Stimulated activated CD8-positive, alpha-beta memory T cell treated with anti-CD3 and anti-CD28 coated beads, Interleukin-7, amount 100 ng/mL, for 1 hour (primary cell): ENCODE results near the gene AIFM3.

Source experiments
- DNase-seq, 2 donors: peaks; one replicate each; pipeline ENCODE4 v3.0.0-alpha.2; 2020; ENCODE audit warnings: low read depth in 2 of 2

AIFM3 gene

DNA sequence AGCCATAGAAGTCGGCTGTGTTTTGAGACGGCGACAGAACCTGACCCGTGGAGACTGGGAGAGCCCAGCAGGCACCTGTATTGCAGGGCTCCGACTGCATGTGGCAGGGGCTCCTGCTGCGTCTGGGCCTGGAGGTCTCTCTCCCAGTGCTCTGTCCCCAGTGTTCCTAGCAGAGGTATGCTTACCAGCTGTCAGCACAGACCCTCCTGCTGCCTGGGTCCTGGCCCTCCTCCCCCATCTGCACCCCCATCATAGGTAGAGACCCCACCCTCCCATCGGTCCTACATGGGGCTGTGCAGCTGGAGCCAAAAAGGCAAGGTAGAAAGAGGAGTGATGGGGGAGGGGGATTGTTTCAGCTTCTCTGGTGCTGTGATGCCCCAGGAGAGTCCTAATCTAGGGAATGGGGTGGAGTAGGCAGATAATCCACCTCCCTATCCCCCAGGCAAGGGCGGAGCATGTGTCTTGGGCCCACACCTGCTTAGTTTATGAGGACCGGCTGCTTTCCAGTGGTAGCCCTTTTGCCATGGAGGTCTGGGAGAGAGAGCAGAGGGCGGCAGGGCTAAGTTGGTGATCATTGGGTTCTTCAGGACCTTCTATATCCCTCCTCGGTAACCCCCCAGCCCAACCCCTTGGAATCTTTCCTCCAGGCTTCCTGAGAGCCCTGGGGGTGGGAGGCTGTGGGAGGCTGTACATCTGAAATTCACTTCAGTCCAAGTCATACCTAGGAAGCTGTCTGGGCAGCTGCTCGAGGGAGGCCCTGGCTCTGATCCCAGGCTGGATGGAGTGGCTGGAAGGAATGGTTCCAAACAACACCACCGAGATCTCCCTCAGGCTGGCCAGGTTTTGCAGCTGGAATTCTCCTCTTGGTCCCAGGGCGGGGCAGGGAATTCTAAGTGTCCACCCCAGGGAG lies 60.0 kb downstream of the AIFM3 start:
- DNase-seq = no peak

DNA sequence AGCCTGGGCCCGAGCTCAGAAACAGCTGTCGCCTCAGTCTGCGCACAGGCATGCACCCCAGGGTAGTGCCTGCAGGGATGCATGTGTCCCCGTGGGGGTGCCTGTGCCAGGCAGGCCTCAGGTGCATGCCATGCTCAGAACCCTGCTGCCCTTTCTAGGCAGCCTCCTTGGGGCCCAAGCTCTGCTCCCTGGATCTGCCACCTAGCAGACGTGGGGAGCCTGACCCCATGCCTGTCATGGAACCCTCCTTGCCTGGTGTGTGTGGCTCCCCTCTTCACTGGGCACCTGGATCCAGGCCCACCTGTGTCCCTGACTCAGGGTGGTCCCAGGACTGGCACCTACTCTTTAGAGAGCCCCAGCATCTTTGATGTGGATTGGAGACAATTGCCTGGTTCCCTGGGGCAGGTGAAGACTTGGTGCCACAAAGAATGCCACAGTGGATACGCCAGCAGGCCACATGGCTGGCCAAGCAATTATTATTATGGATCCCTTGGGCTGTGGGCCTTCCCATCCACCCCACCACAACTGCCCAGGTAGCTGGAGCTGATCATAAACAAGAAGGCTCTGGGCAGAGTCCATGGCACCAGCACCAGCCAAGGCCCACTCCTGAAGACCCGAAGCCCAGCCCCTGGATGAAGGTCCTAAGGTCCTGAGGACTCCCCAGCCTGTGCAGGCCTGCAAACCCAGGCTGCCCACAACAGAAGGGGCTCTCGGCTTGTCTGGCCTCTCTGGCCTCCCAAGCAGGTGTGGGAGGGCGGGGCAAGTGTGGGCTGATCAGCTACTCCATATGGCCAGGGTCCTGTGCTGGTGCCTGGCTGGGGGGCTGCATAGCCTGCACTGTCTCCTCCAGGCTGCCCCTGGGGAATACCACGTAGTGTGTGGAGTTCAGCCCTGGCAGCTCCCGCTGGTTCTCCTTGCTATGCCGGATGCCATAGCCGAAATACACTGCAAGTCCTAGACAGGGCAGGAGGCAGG lies 61.5 kb downstream of the AIFM3 start:
- DNase-seq = no peak

DNA sequence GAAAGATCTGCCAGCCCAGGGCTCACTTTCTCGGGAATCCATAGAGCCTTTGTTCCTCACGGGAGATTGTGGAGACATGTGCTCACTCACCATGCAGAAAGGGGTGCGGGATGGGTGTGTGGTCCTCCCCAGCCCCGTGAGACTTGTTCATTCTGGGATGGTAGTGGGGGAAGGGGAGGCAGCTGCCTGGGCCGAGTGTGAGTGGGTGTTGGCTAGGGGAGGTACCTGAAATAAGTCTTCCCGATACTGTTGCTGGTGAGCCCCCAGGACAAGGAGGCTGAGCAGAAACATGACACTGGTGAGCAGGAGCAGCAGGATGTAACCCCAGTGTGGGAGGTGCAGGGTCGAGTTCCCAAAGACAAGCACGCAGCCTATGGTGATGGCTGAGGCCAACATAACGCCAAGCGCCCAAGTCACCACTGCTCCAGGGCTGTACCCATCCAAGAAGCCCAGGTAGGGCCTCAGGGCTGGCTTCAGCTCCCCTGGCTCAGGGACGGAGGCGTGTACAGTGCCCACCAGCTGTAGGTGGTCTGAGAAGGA lies 62.5 kb downstream of the AIFM3 start:
- DNase-seq = no peak

DNA sequence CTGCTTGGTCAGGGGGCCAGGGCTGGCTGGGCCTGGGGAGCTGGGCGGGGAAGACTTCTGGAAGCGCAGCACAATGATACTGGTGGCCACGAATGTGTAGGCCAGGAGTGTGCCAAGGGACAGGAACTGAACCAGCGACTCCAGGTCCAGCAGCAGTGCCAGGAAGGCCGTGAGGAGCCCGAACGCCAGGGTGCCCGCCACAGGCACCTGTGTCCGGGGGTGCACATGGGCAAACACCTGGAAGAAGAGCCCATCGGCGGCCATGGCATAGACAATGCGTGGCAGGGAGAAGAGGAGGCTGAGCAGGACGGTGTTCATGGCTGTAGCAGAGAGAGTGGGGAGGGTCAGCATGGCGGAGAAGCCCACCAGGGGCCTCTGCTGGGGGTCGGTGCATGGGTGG lies 63.0 kb downstream of the AIFM3 start:
- DNase-seq = no peak
